RWPE2 (cell line): ENCODE results near the gene SH3BP5L.

Source experiments
- ATAC-seq: fragments of 200-7000 bp; cut with Tn5 transposase; 3 replicates; pipeline ENCODE4 v1.9.1; 2021; ENCODE audit warnings: low read depth
- DNase-seq: peaks from one replicate; pipeline ENCODE4 v3.0.0-alpha.2; 2020; ENCODE audit warnings: low spot score
- H3K27ac ChIP-seq: fragments of 450-650 bp; 2 replicates; pipeline ENCODE4 v1.5.1; 2017; ENCODE audit warnings: mild to moderate bottlenecking; ENCODE audit not compliant: poor library complexity, severe bottlenecking
- H3K27me3 ChIP-seq: fragments of 250-450 bp; sonication (Bioruptor Pico); 2 replicates; pipeline ENCODE4 v1.5.1; 2021; ENCODE audit warnings: mild to moderate bottlenecking, moderate library complexity; ENCODE audit not compliant: insufficient read depth, poor library complexity, severe bottlenecking
- H3K36me3 ChIP-seq: fragments of 250-450 bp; sonication (Bioruptor Pico); 2 replicates; pipeline ENCODE4 v1.5.1; 2020; ENCODE audit warnings: low read depth, mild to moderate bottlenecking, moderate library complexity
- H3K4me1 ChIP-seq: fragments of 250-450 bp; sonication (Bioruptor Pico); 2 replicates; pipeline ENCODE4 v1.5.1; 2021; ENCODE audit warnings: mild to moderate bottlenecking, moderate library complexity; ENCODE audit not compliant: insufficient read depth, poor library complexity, severe bottlenecking
- H3K4me3 ChIP-seq: fragments of 250-450 bp; sonication (Bioruptor Pico); 2 replicates; pipeline ENCODE4 v1.5.1; 2021; ENCODE audit warnings: mild to moderate bottlenecking, moderate library complexity; ENCODE audit not compliant: severe bottlenecking
- H3K9me3 ChIP-seq: fragments of 250-450 bp; sonication (Bioruptor Pico); 2 replicates; pipeline ENCODE4 v1.5.1; 2021; ENCODE audit warnings: mild to moderate bottlenecking, moderate library complexity; ENCODE audit not compliant: severe bottlenecking
- TF ChIP-seq, protein P1 (sequence below): fragments of 450-650 bp; IDR thresholded peaks from one replicate; pipeline ENCODE4 v1.5.1; 2017; ENCODE audit warnings: mild to moderate bottlenecking, moderate library complexity; ENCODE audit not compliant: poor library complexity, severe bottlenecking

Gene SH3BP5L

DNA sequence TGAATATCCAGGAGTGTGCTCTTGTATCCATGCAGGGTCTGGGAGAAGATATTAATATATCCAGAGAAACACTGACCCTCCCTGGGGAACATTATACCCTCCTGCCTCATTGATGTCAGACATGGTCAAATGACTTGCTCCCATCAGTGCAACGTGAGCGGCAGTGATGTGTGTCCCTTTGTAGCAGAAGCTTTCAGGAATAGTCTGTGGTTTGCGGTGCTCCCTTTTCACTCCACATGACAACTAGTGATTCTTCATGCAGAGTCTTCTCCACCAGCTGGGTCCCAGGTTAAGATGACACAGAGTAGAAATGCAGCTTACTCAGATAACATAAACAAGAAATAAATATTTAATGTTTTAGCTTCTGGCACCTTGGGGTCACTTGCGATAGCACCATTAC, 38.3 kb downstream of the SH3BP5L start:
- ATAC-seq (no peak), DNase-seq (no peak)
- TF ChIP-seq, protein P1, sequence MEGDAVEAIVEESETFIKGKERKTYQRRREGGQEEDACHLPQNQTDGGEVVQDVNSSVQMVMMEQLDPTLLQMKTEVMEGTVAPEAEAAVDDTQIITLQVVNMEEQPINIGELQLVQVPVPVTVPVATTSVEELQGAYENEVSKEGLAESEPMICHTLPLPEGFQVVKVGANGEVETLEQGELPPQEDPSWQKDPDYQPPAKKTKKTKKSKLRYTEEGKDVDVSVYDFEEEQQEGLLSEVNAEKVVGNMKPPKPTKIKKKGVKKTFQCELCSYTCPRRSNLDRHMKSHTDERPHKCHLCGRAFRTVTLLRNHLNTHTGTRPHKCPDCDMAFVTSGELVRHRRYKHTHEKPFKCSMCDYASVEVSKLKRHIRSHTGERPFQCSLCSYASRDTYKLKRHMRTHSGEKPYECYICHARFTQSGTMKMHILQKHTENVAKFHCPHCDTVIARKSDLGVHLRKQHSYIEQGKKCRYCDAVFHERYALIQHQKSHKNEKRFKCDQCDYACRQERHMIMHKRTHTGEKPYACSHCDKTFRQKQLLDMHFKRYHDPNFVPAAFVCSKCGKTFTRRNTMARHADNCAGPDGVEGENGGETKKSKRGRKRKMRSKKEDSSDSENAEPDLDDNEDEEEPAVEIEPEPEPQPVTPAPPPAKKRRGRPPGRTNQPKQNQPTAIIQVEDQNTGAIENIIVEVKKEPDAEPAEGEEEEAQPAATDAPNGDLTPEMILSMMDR = no peak
- Histone ChIP-seq H3K9me3 (no peaks in the 10 kb centered on the region), H3K4me3 (no peak overlapping the region), H3K4me1 (no peaks in the 10 kb centered on the region), H3K36me3 (no peaks in the 10 kb centered on the region), H3K27me3 (no peaks in the 10 kb centered on the region), H3K27ac (no peak overlapping the region)

DNA sequence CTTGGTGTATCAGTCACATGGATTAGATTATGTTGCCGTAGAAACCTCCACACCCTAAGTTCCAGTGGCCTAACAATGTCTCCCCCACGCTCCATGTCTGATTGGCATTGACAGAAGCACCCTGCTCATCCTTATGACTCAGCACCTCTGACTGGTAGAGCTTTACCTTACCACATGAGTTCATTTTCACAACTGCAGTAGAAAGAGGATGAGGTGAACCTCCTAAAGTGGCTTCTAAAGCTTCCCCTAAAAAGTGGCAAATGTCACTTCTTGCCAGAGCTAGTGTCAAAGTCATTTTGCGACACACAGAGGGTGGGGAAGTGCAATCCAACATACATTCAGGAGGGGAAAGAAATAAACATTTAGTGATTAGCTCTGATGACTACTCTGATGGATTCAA, 39.6 kb downstream of the SH3BP5L start:
- Histone ChIP-seq H3K27ac (no peak overlapping the region), H3K27me3 (no peaks in the 10 kb centered on the region), H3K9me3 (no peaks in the 10 kb centered on the region), H3K36me3 (no peaks in the 10 kb centered on the region), H3K4me3 (no peak overlapping the region), H3K4me1 (no peaks in the 10 kb centered on the region)
- DNase-seq (no peak), ATAC-seq (no peak)
- TF ChIP-seq, protein P1 = no peak

DNA sequence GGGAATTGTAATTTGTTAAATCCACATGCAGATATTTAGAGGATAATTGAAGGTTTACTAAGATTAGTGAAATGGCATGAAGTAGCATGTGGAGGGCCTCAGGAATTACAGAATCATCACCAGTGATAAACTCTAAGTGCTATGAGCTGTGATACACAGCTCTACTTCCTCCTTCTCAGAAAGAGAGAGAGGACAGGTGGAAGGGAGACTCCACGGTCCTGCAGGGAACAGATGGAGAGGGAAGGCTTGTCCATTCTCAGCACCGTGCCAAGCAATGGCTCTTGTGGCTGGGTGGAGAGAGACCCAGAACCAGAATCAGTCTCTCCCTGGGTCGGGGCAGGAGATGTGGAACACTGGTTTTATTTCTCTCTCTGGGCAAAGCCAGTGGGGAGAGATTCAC, 42.3 kb downstream of the SH3BP5L start:
- ATAC-seq = no peak
- TF ChIP-seq, protein P1 = no peak
- no peak overlapping the region for H3K27ac ChIP-seq
- no peaks in the 10 kb centered on the region for H3K36me3 ChIP-seq
- no peaks in the 10 kb centered on the region for H3K9me3 ChIP-seq
- H3K4me1 ChIP-seq = no peaks in the 10 kb centered on the region
- no peaks in the 10 kb centered on the region for H3K27me3 ChIP-seq
- no peak for DNase-seq
- H3K4me3 ChIP-seq = no peak overlapping the region

DNA sequence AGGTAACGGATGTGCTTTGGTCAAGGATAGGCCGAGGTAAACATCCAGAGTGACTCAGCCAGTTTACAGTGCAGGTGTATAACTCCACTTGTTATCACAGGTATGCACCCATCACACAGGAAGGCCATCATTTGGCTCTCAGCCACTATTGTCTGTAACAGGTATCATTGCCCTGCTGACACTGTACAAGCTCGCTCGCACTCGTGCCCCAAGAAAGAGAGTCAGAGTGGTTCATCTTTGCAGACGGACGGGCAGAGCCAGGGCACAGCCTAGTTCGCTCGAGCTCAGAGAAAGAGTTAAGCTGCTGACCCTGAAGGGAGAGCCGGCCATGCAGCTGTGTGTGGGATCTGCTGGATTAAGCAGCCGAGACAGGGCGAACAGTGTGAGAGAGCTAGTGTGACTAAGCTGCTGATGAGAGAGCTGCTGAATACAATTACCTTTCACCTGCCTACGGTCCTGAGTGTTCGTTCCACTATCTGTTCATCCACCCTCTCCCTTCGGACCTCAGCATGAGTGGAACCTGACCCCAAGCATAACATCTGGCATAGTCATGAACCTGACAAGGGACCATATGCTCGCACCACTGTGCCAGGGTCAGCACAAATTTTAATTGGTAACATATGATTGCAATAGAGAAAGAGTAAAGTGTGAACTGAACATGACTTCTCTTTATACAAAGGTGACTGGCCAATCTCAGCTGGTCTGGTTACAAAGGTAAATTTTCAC, 43.1 kb downstream of the SH3BP5L start:
- ATAC-seq = no peak
- TF ChIP-seq, protein P1 = no peak
- DNase-seq = no peak
- Histone ChIP-seq H3K27me3 (no peaks in the 10 kb centered on the region), H3K27ac (no peak overlapping the region), H3K36me3 (no peaks in the 10 kb centered on the region), H3K4me1 (no peaks in the 10 kb centered on the region), H3K9me3 (no peaks in the 10 kb centered on the region), H3K4me3 (no peak overlapping the region)

DNA sequence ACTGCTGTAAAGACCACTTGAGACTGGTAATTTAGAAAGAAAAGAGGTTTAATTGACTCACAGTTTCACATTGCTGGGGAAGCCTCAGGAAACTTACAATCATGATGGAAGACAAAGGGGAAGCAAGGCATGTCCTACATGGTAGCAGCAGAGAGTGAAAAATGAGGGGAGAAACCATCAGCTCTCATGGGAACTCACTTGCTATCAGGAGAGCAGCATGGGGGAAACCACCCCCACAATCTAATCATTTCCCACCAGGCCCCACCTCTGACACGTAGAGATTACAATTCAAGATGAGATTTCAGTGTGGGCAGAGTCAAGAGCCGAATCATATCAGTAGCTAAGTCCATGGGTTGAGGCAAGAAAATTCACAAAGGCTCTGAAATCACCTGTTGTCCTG, 46.4 kb downstream of the SH3BP5L start:
- H3K27me3 ChIP-seq = no peaks in the 10 kb centered on the region
- no peak for ATAC-seq

More for the DNA sequence above, 46.4 kb downstream of the SH3BP5L start:
- Histone ChIP-seq H3K9me3 (no peaks in the 10 kb centered on the region), H3K4me1 (no peaks in the 10 kb centered on the region), H3K4me3 (no peak overlapping the region), H3K36me3 (no peaks in the 10 kb centered on the region), H3K27ac (no peak overlapping the region)
- no peak for DNase-seq
- TF ChIP-seq, protein P1 = no peak
